ENCODE data around the gene FOXP1. TPM values are rescaled to one million over a fixed set of nuclear protein-coding genes. Genes with fewer than 3 reads are reported as not detected.

The FOXP1 gene
- total and polyA plus RNA-seq, 4 donors = 4.9 to 35.4 (median 32.0) TPM

DNA sequence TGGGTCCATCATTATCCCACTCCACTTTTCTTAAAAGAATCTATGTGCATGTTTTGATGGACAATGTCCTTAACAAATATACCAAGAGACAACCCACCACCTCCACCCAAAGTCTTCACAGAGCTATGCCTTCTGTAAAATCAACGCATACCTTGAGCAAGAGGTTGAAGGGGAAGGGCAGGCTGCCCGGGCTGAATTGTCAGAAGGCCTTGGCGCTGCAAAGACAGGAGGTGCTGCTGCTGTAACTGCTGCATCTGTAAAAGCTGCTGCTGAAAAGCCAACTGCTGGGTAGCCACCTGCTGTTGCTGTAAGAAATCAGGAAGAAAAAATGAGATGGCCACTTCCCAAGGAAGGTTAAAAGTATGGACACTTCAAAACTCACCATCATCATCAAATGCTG is 536.7 kb downstream of the FOXP1 start:
- Histone ChIP-seq H3K9ac (ENCODE audit: low read depth in 1 of 2, low read length in 2 of 2) (no peak overlapping the region), H3K4me3 (ENCODE audit: low read depth in 1 of 3, low read length in 3 of 3) (no peak overlapping the region), H3K4me1 (ENCODE audit: control insufficient read depth in 4 of 4, insufficient read depth in 4 of 4, low read length in 3 of 4) (peaks cover 0 to 3% (median 0%) of the 10 kb centered on the region in 4 donors), H3K27me3 (ENCODE audit: control insufficient read depth in 4 of 4, insufficient read depth in 4 of 4, low read length in 3 of 4) (no peaks in the 10 kb centered on the region), H3K9me3 (ENCODE audit: control insufficient read depth in 4 of 4, low read length in 3 of 4) (no peaks in the 10 kb centered on the region), H3K27ac (ENCODE audit: low read depth in 1 of 2, low read length in 2 of 2) (no peak overlapping the region), H3K36me3 (ENCODE audit: control insufficient read depth in 4 of 4, insufficient read depth in 3 of 4, low read depth in 1 of 4, low read length in 3 of 4) (peaks cover 1 to 48% (median 30%) of the 10 kb centered on the region in 4 donors)
- no peak for TF ChIP-seq HNF4G (IDR thresholded peaks at IDR 0.05)
- TF ChIP-seq RXRA (IDR thresholded peaks at IDR 0.05) = no peak
- TF ChIP-seq, protein P1, sequence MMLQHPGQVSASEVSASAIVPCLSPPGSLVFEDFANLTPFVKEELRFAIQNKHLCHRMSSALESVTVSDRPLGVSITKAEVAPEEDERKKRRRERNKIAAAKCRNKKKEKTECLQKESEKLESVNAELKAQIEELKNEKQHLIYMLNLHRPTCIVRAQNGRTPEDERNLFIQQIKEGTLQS (IDR thresholded peaks at IDR 0.05) = no peak
- DNase-seq (ENCODE audit: low spot score) = no peak
- WGBS = 81% methylated on average over 3 of the region's 3 CpGs

DNA sequence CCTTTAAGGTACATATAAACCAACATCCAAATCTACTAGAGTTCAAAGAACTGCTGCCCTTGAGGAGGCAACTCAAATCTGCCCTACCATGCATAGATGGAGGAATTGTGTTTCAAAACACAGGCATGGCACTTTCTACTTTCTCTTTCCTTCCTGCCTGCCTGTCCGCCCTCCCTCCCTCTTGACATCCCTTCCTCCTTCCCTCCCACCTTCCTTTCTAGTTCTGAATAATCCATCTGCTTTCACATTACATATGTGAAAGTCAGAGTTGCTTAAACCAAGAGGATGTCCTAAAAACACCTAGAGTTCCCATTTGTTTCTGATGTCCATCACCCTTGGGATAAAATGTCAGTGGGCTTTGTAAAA is 537.6 kb downstream of the FOXP1 start:
- Histone ChIP-seq H3K4me3 (ENCODE audit: low read depth in 1 of 3, low read length in 3 of 3) (no peak overlapping the region), H3K27ac (ENCODE audit: low read depth in 1 of 2, low read length in 2 of 2) (no peak overlapping the region), H3K4me1 (ENCODE audit: control insufficient read depth in 4 of 4, insufficient read depth in 4 of 4, low read length in 3 of 4) (peaks cover 0 to 3% (median 0%) of the 10 kb centered on the region in 4 donors), H3K36me3 (ENCODE audit: control insufficient read depth in 4 of 4, insufficient read depth in 3 of 4, low read depth in 1 of 4, low read length in 3 of 4) (peaks cover 7 to 43% (median 33%) of the 10 kb centered on the region in 4 donors), H3K9me3 (ENCODE audit: control insufficient read depth in 4 of 4, low read length in 3 of 4) (no peaks in the 10 kb centered on the region), H3K27me3 (ENCODE audit: control insufficient read depth in 4 of 4, insufficient read depth in 4 of 4, low read length in 3 of 4) (no peaks in the 10 kb centered on the region), H3K9ac (ENCODE audit: low read depth in 1 of 2, low read length in 2 of 2) (no peak overlapping the region)
- TF ChIP-seq RXRA (IDR thresholded peaks at IDR 0.05) (no peak), HNF4G (IDR thresholded peaks at IDR 0.05) (no peak)
- WGBS = 88% methylated on average over 1 of the region's 1 CpG
- no peak for DNase-seq (ENCODE audit: low spot score)

DNA sequence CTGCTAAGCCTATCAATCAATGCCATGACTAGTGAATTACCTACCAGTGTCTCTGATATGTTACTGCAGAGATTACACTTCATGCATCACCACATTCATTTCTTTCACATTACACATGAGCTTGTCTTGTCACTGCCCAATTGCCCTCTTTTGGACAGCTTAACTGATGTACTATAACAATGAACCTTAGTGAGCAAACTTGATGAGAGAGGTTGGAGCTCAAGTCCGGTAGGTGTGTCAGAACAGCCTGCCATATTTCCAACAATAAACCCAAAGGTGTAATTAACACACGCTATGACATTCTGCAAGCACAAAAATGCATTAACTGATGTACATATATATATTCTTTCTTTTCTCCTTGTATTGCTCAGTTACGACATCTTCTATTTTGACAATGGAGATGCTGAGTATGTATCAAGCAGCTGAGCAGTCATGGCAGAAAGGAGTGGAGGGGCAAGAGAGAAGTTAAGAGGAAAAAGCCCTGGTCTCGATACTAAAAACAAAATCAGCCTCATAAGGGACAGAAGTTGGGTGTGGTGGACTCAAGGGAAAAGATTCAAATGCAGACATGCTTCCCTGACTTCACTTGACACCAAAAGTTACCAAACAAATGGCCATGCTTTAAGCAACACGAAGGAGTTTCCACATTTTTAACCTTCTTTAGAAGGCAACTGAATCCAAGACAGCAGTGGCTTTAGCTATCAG is 538.2 kb downstream of the FOXP1 start:
- no peak overlapping the region for H3K9ac ChIP-seq (ENCODE audit: low read depth in 1 of 2, low read length in 2 of 2)
- H3K27me3 ChIP-seq (ENCODE audit: control insufficient read depth in 4 of 4, insufficient read depth in 4 of 4, low read length in 3 of 4) = no peaks in the 10 kb centered on the region
- H3K36me3 ChIP-seq (ENCODE audit: control insufficient read depth in 4 of 4, insufficient read depth in 3 of 4, low read depth in 1 of 4, low read length in 3 of 4) = peaks cover 11 to 45% (median 37%) of the 10 kb centered on the region in 4 donors
- H3K9me3 ChIP-seq (ENCODE audit: control insufficient read depth in 4 of 4, low read length in 3 of 4) = no peaks in the 10 kb centered on the region
- no peak overlapping the region for H3K27ac ChIP-seq (ENCODE audit: low read depth in 1 of 2, low read length in 2 of 2)
- 92% methylated on average over 5 of the region's 5 CpGs for WGBS
- TF ChIP-seq TAF1 (conservative IDR thresholded peaks at IDR 0.05) (no peak), RAD21 (IDR thresholded peaks at IDR 0.05) (no peak), SP1 (IDR thresholded peaks at IDR 0.05) (no peak), EGR1 (IDR thresholded peaks at IDR 0.05; ENCODE audit: low read depth in 2 of 2) (no peak), RXRA (IDR thresholded peaks at IDR 0.05) (no peak), JUND (IDR thresholded peaks at IDR 0.05) (no peak), HNF4A (conservative IDR thresholded peaks at IDR 0.05) (no peak), NR2F2 (IDR thresholded peaks at IDR 0.05) (no peak), HNF4G (IDR thresholded peaks at IDR 0.05) (no peak)
- TF ChIP-seq, protein P2, sequence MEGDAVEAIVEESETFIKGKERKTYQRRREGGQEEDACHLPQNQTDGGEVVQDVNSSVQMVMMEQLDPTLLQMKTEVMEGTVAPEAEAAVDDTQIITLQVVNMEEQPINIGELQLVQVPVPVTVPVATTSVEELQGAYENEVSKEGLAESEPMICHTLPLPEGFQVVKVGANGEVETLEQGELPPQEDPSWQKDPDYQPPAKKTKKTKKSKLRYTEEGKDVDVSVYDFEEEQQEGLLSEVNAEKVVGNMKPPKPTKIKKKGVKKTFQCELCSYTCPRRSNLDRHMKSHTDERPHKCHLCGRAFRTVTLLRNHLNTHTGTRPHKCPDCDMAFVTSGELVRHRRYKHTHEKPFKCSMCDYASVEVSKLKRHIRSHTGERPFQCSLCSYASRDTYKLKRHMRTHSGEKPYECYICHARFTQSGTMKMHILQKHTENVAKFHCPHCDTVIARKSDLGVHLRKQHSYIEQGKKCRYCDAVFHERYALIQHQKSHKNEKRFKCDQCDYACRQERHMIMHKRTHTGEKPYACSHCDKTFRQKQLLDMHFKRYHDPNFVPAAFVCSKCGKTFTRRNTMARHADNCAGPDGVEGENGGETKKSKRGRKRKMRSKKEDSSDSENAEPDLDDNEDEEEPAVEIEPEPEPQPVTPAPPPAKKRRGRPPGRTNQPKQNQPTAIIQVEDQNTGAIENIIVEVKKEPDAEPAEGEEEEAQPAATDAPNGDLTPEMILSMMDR (IDR thresholded peaks at IDR 0.05; ENCODE audit: low read depth, low read length, missing input control) = no peak
- TF ChIP-seq, protein P3, sequence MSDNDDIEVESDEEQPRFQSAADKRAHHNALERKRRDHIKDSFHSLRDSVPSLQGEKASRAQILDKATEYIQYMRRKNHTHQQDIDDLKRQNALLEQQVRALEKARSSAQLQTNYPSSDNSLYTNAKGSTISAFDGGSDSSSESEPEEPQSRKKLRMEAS (IDR thresholded peaks at IDR 0.05) = no peak
- TF ChIP-seq, protein P1 (IDR thresholded peaks at IDR 0.05) = no peak
- H3K4me3 ChIP-seq (ENCODE audit: low read depth in 1 of 3, low read length in 3 of 3) = no peak overlapping the region
- H3K4me1 ChIP-seq (ENCODE audit: control insufficient read depth in 4 of 4, insufficient read depth in 4 of 4, low read length in 3 of 4) = peaks cover 0 to 3% (median 0%) of the 10 kb centered on the region in 4 donors
- DNase-seq (ENCODE audit: low spot score) = no peak
